HUES64 (cell line): ENCODE data around the gene TMCO4.

Source experiments
- H3K27ac ChIP-seq: 2 replicates; pipeline ENCODE4 v1.7.0; 2013; ENCODE audit warnings: low read depth, low read length, inconsistent platforms
- H3K27me3 ChIP-seq: 2 replicates; pipeline ENCODE4 v1.6.1; 2013; ENCODE audit warnings: mild to moderate bottlenecking, low read length; ENCODE audit not compliant: insufficient read depth
- H3K36me3 ChIP-seq: 2 replicates; pipeline ENCODE4 v1.6.1; 2013; ENCODE audit warnings: mild to moderate bottlenecking, low read length; ENCODE audit not compliant: insufficient read depth
- H3K4me1 ChIP-seq: 2 replicates; pipeline ENCODE4 v1.6.1; 2013; ENCODE audit warnings: mild to moderate bottlenecking, low read length, moderate library complexity; ENCODE audit not compliant: insufficient read depth
- H3K4me3 ChIP-seq: 2 replicates; pipeline ENCODE4 v1.5.1; 2013; ENCODE audit warnings: mild to moderate bottlenecking, low read length, moderate library complexity
- H3K9ac ChIP-seq: 2 replicates; pipeline ENCODE4 v1.6.1; 2013; ENCODE audit warnings: mild to moderate bottlenecking, low read depth, low read length
- H3K9me3 ChIP-seq: 2 replicates; pipeline ENCODE4 v1.6.1; 2013; ENCODE audit warnings: low read depth, low read length; ENCODE audit not compliant: insufficient read depth
- WGBS: fragments of 150-250, 120-280 bp; methylation state at CpG from one replicate; pipeline ENCODE4 v1.1.7; 2013; ENCODE audit warnings: missing lambda C conversion rate; 5-methylcytosine and 5-hydroxymethylcytosine counted together

TMCO4 gene

GRCh38 chr1:19695772-19696171 is 103.9 kb downstream of the TMCO4 start:
- 83% methylated on average over 7 of the region's 7 CpGs for WGBS
- no peaks in the 10 kb centered on the region for H3K36me3 ChIP-seq
- H3K9ac ChIP-seq = no peak overlapping the region
- H3K27me3 ChIP-seq = no peaks in the 10 kb centered on the region
- H3K4me1 ChIP-seq = no peaks in the 10 kb centered on the region
- H3K27ac ChIP-seq = no peak overlapping the region
- H3K4me3 ChIP-seq = no peak overlapping the region
- no peaks in the 10 kb centered on the region for H3K9me3 ChIP-seq

- no peak overlapping the region for H3K27ac ChIP-seq
- H3K27me3 ChIP-seq = no peaks in the 10 kb centered on the region
- WGBS = 86% methylated on average over 14 of the region's 14 CpGs
- no peaks in the 10 kb centered on the region for H3K36me3 ChIP-seq
- H3K9ac ChIP-seq = no peak overlapping the region
- H3K4me3 ChIP-seq = no peak overlapping the region
- H3K9me3 ChIP-seq = peaks cover 3% of the 10 kb centered on the region; the same call in 1 of the 2 replicates
- no peaks in the 10 kb centered on the region for H3K4me1 ChIP-seq
These were observed 105.4 kb downstream of the TMCO4 start for GRCh38 chr1:19694298-19694697.

GRCh38 chr1:19690342-19690741 is 109.4 kb downstream of the TMCO4 start:
- Histone ChIP-seq H3K4me1 (no peaks in the 10 kb centered on the region; the same call in 1 of the 2 replicates), H3K27ac (no peak overlapping the region), H3K9ac (no peak overlapping the region), H3K9me3 (peaks cover 3% of the 10 kb centered on the region; the same call in 1 of the 2 replicates), H3K4me3 (no peak overlapping the region), H3K27me3 (no peaks in the 10 kb centered on the region), H3K36me3 (no peaks in the 10 kb centered on the region)
- WGBS = 87% methylated on average over 7 of the region's 7 CpGs

- no peaks in the 10 kb centered on the region; the same call in 1 of the 2 replicates for H3K4me1 ChIP-seq
- no peak overlapping the region for H3K4me3 ChIP-seq
- no peaks in the 10 kb centered on the region for H3K27me3 ChIP-seq
- H3K9me3 ChIP-seq = peaks cover 3% of the 10 kb centered on the region; the same call in 1 of the 2 replicates
- no peaks in the 10 kb centered on the region for H3K36me3 ChIP-seq
- no peak overlapping the region for H3K9ac ChIP-seq
- WGBS = 94% methylated on average over 3 of the region's 3 CpGs
- H3K27ac ChIP-seq = no peak overlapping the region
These were observed 109.9 kb downstream of the TMCO4 start for GRCh38 chr1:19689856-19690255.

GRCh38 chr1:19689085-19689757 is 110.5 kb downstream of the TMCO4 start:
- Histone ChIP-seq H3K4me1 (no peaks in the 10 kb centered on the region; the same call in 1 of the 2 replicates), H3K4me3 (no peak overlapping the region), H3K27me3 (no peaks in the 10 kb centered on the region), H3K9ac (no peak overlapping the region), H3K36me3 (no peaks in the 10 kb centered on the region), H3K9me3 (peaks cover 3% of the 10 kb centered on the region; the same call in 1 of the 2 replicates), H3K27ac (no peak overlapping the region; the same call in 1 of the 2 replicates)
- WGBS = 60% methylated on average over 5 of the region's 5 CpGs

GRCh38 chr1:19688041-19688842 is 111.5 kb downstream of the TMCO4 start:
- H3K27ac ChIP-seq = no peak overlapping the region; the same call in 1 of the 2 replicates
- H3K27me3 ChIP-seq = no peaks in the 10 kb centered on the region
- 89% methylated on average over 19 of the region's 19 CpGs for WGBS
- H3K9ac ChIP-seq = no peak overlapping the region
- H3K36me3 ChIP-seq = no peaks in the 10 kb centered on the region
- H3K9me3 ChIP-seq = peaks cover 3% of the 10 kb centered on the region; the same call in 1 of the 2 replicates
- no peaks in the 10 kb centered on the region; the same call in 1 of the 2 replicates for H3K4me1 ChIP-seq
- no peak overlapping the region for H3K4me3 ChIP-seq

- Histone ChIP-seq H3K4me3 (no peak overlapping the region), H3K36me3 (no peaks in the 10 kb centered on the region), H3K27me3 (no peaks in the 10 kb centered on the region), H3K4me1 (no peaks in the 10 kb centered on the region; the same call in 1 of the 2 replicates), H3K27ac (no peak overlapping the region), H3K9ac (no peak overlapping the region), H3K9me3 (peaks cover 3% of the 10 kb centered on the region; the same call in 1 of the 2 replicates)
- WGBS = 88% methylated on average over 1 of the region's 1 CpG
These were observed 112.3 kb downstream of the TMCO4 start for GRCh38 chr1:19687414-19687813.

GRCh38 chr1:19685994-19686393 is 113.7 kb downstream of the TMCO4 start:
- H3K27ac ChIP-seq = peak overlapping the region; percentile 45; the same call in 1 of the 2 replicates
- no peaks in the 10 kb centered on the region for H3K27me3 ChIP-seq
- 64% methylated on average over 9 of the region's 9 CpGs for WGBS
- peaks cover 3% of the 10 kb centered on the region; the same call in 1 of the 2 replicates for H3K9me3 ChIP-seq
- no peak overlapping the region for H3K9ac ChIP-seq
- no peaks in the 10 kb centered on the region; the same call in 1 of the 2 replicates for H3K4me1 ChIP-seq
- no peak overlapping the region for H3K4me3 ChIP-seq
- no peaks in the 10 kb centered on the region for H3K36me3 ChIP-seq

- Histone ChIP-seq H3K27ac (no peak overlapping the region), H3K36me3 (no peaks in the 10 kb centered on the region), H3K9ac (no peak overlapping the region), H3K27me3 (no peaks in the 10 kb centered on the region), H3K4me3 (no peak overlapping the region), H3K9me3 (no peaks in the 10 kb centered on the region), H3K4me1 (no peaks in the 10 kb centered on the region; the same call in 1 of the 2 replicates)
- WGBS = 92% methylated on average over 2 of the region's 2 CpGs
These were observed 115.0 kb downstream of the TMCO4 start for GRCh38 chr1:19684677-19685076.

- Histone ChIP-seq H3K9ac (no peak overlapping the region), H3K36me3 (no peaks in the 10 kb centered on the region), H3K27me3 (no peaks in the 10 kb centered on the region), H3K9me3 (no peaks in the 10 kb centered on the region), H3K4me3 (no peak overlapping the region), H3K27ac (no peak overlapping the region), H3K4me1 (no peaks in the 10 kb centered on the region; the same call in 1 of the 2 replicates)
- 93% methylated on average over 8 of the region's 8 CpGs for WGBS
These were observed 116.4 kb downstream of the TMCO4 start for GRCh38 chr1:19683351-19683750.

- no peaks in the 10 kb centered on the region for H3K27me3 ChIP-seq
- no peak overlapping the region for H3K9ac ChIP-seq
- WGBS = 70% methylated on average over 7 of the region's 7 CpGs
- H3K36me3 ChIP-seq = no peaks in the 10 kb centered on the region
- H3K4me1 ChIP-seq = no peaks in the 10 kb centered on the region; the same call in 1 of the 2 replicates
- H3K4me3 ChIP-seq = no peak overlapping the region
- H3K27ac ChIP-seq = no peak overlapping the region
- no peaks in the 10 kb centered on the region for H3K9me3 ChIP-seq
These were observed 116.8 kb downstream of the TMCO4 start for GRCh38 chr1:19682901-19683300.
